ENCODE results near the gene TUT4.
A peak's percentile ranks its signal among the peaks of the same experiment; 100 is the strongest.

The TUT4 gene

GRCh38 chr1:52482326-52483004 lies 70.4 kb downstream of the TUT4 start:
- DNase-seq (ENCODE audit: insufficient read length) = no peak

GRCh38 chr1:52479076-52479475 lies 73.8 kb downstream of the TUT4 start:
- FAIRE-seq (no peak), DNase-seq (ENCODE audit: insufficient read length) (no peak)
- no peak for TF ChIP-seq POLR2A (IDR thresholded peaks at IDR 0.05; ENCODE audit: low read depth, low read length)
- TF ChIP-seq TAF1 (IDR thresholded peaks at IDR 0.05; ENCODE audit: borderline replicate concordance, low read depth, low read length) = no peak
- TF ChIP-seq POLR2AphosphoS5 (IDR thresholded peaks at IDR 0.05; ENCODE audit: low read depth, low read length) = no peak

More at GRCh38 chr1:52482326-52483004, 70.4 kb downstream of the TUT4 start:
- FAIRE-seq = peak; percentile 56
- TF ChIP-seq POLR2AphosphoS5 (IDR thresholded peaks at IDR 0.05; ENCODE audit: low read depth, low read length) = no peak
- TF ChIP-seq TAF1 (IDR thresholded peaks at IDR 0.05; ENCODE audit: borderline replicate concordance, low read depth, low read length) = no peak
- no peak for TF ChIP-seq POLR2A (IDR thresholded peaks at IDR 0.05; ENCODE audit: low read depth, low read length)

- no peak for FAIRE-seq
- no peak for DNase-seq (ENCODE audit: insufficient read length)
- TF ChIP-seq TAF1 (IDR thresholded peaks at IDR 0.05; ENCODE audit: borderline replicate concordance, low read depth, low read length) = no peak
- TF ChIP-seq POLR2AphosphoS5 (IDR thresholded peaks at IDR 0.05; ENCODE audit: low read depth, low read length) = no peak
- TF ChIP-seq POLR2A (IDR thresholded peaks at IDR 0.05; ENCODE audit: low read depth, low read length) = no peak
Measured at GRCh38 chr1:52477876-52478275, 75.0 kb downstream of the TUT4 start.

GRCh38 chr1:52476943-52477342 lies 75.9 kb downstream of the TUT4 start:
- DNase-seq (ENCODE audit: insufficient read length) = no peak
- TF ChIP-seq POLR2AphosphoS5 (IDR thresholded peaks at IDR 0.05; ENCODE audit: low read depth, low read length) (no peak), TAF1 (IDR thresholded peaks at IDR 0.05; ENCODE audit: borderline replicate concordance, low read depth, low read length) (no peak), POLR2A (IDR thresholded peaks at IDR 0.05; ENCODE audit: low read depth, low read length) (no peak)
- no peak for FAIRE-seq

DNA sequence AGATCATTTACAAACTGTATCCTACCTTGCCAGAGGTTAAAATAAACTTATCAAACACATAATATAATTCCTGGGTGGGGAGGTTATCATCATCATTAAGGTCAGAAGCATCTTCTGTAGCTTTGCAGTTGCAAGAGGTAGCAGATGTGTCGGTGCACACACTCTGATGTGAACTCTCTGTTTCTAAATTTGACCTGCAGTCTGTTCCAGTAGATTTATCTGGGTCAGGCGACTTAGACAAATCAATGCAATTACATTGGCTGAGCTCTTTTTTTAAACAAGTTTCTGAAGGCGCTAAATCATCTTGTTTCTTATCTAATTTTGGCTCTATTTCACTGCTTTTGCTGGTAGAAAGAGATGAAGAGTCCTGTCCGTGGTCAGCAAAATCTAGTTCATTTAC lies 78.1 kb downstream of the TUT4 start:
- no peak for FAIRE-seq
- no peak for TF ChIP-seq POLR2AphosphoS5 (IDR thresholded peaks at IDR 0.05; ENCODE audit: low read depth, low read length)
- no peak for TF ChIP-seq TAF1 (IDR thresholded peaks at IDR 0.05; ENCODE audit: borderline replicate concordance, low read depth, low read length)
- TF ChIP-seq POLR2A (IDR thresholded peaks at IDR 0.05; ENCODE audit: low read depth, low read length) = no peak
- DNase-seq (ENCODE audit: insufficient read length) = no peak

DNA sequence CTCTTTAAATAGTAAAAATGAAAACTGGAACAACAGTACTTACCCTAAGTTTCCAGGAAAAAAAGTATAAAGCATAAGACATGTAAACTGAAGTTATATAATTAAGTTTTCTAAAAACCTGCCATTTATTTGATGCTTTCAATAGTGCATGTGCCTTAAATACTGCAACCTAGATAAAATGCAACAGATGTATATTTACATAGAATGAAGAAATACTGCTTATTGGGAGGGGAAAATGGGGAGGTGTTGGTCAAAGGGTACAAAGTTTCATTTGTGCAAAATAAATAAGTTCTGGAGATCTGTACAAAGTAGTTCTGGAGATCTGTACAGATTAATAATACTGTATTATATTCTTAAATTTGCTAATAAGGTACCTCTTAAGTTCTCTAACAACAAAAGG lies 79.9 kb downstream of the TUT4 start:
- no peak for DNase-seq (ENCODE audit: insufficient read length)
- no peak for FAIRE-seq
- TF ChIP-seq POLR2AphosphoS5 (IDR thresholded peaks at IDR 0.05; ENCODE audit: low read depth, low read length) = no peak
- TF ChIP-seq TAF1 (IDR thresholded peaks at IDR 0.05; ENCODE audit: borderline replicate concordance, low read depth, low read length) = no peak
- TF ChIP-seq POLR2A (IDR thresholded peaks at IDR 0.05; ENCODE audit: low read depth, low read length) = no peak

DNA sequence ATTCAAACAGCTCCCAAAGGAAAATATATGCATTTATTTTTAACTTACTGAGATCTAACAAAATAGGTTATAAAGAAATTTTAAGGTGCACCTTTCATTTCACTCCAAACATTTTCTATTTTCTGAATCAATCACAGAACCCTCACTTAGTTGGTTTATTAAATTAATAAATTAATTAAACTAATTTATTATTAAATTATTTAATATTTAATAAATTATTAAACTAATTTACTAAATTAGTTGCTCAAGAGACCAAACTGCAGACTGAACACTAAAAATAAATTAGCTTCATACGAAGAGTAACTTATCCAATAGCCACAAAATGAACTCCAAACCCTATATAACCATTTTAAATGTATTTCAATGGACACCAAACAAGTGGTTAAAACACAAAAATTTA lies 80.5 kb downstream of the TUT4 start:
- FAIRE-seq (no peak), DNase-seq (ENCODE audit: insufficient read length) (no peak)
- TF ChIP-seq POLR2A (IDR thresholded peaks at IDR 0.05; ENCODE audit: low read depth, low read length) (no peak), POLR2AphosphoS5 (IDR thresholded peaks at IDR 0.05; ENCODE audit: low read depth, low read length) (no peak), TAF1 (IDR thresholded peaks at IDR 0.05; ENCODE audit: borderline replicate concordance, low read depth, low read length) (no peak)

- TF ChIP-seq TAF1 (IDR thresholded peaks at IDR 0.05; ENCODE audit: borderline replicate concordance, low read depth, low read length) (no peak), POLR2AphosphoS5 (IDR thresholded peaks at IDR 0.05; ENCODE audit: low read depth, low read length) (no peak), POLR2A (IDR thresholded peaks at IDR 0.05; ENCODE audit: low read depth, low read length) (no peak)
- DNase-seq (ENCODE audit: insufficient read length) (no peak), FAIRE-seq (no peak)
Measured at GRCh38 chr1:52469108-52469507, 83.8 kb downstream of the TUT4 start.

GRCh38 chr1:52463891-52464290 lies 89.0 kb downstream of the TUT4 start:
- TF ChIP-seq TAF1 (IDR thresholded peaks at IDR 0.05; ENCODE audit: borderline replicate concordance, low read depth, low read length) = no peak
- TF ChIP-seq POLR2A (IDR thresholded peaks at IDR 0.05; ENCODE audit: low read depth, low read length) = no peak
- no peak for TF ChIP-seq POLR2AphosphoS5 (IDR thresholded peaks at IDR 0.05; ENCODE audit: low read depth, low read length)
- no peak for FAIRE-seq
- DNase-seq (ENCODE audit: insufficient read length) = no peak

DNA sequence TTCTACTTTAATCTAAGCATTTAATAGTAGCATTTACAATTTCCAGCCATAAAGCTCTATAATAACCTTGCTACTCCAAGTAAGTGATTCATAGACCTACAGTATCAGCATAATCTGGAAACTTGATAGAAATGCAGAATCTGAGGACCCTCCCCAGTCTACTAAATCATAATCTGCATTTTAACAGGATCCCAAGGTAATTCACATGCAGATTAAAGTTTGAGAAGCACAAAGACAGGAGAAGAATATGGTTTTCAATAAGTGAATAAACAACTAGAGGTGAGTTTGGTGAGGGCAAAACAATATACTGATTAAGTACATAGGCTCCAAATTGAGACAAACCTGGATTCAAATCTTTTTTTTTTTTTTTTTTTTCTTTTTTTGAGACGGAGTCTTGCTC lies 91.1 kb downstream of the TUT4 start:
- DNase-seq (ENCODE audit: insufficient read length) (no peak), FAIRE-seq (no peak)
- TF ChIP-seq TAF1 (IDR thresholded peaks at IDR 0.05; ENCODE audit: borderline replicate concordance, low read depth, low read length) = no peak
- no peak for TF ChIP-seq POLR2AphosphoS5 (IDR thresholded peaks at IDR 0.05; ENCODE audit: low read depth, low read length)

DNA sequence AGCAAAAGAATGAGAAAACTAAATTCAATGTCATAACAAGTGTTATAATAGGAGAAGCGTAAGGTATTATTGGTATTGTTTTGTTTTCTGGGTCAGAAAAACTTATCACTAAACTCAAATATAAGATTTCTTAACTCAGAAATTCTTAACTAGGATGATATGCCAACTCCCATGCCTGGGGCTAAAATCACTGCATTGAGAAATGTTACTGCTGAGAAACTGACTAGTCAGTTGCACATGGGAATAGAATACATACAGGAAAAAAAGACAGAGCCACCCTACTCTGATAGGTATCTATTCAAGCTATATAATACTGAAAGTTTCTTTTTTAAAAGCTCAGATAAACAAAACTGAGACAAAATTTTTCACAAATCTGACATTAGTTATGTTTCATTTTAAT lies 92.2 kb downstream of the TUT4 start:
- no peak for DNase-seq (ENCODE audit: insufficient read length)
- no peak for FAIRE-seq
- TF ChIP-seq POLR2AphosphoS5 (IDR thresholded peaks at IDR 0.05; ENCODE audit: low read depth, low read length) = no peak
- no peak for TF ChIP-seq POLR2A (IDR thresholded peaks at IDR 0.05; ENCODE audit: low read depth, low read length)
- TF ChIP-seq TAF1 (IDR thresholded peaks at IDR 0.05; ENCODE audit: borderline replicate concordance, low read depth, low read length) = no peak

- TF ChIP-seq POLR2A (IDR thresholded peaks at IDR 0.05; ENCODE audit: low read depth, low read length) (no peak), POLR2AphosphoS5 (IDR thresholded peaks at IDR 0.05; ENCODE audit: low read depth, low read length) (no peak)
- no peak for DNase-seq (ENCODE audit: insufficient read length)
- FAIRE-seq = no peak
Measured at GRCh38 chr1:52455686-52456085, 97.2 kb downstream of the TUT4 start.

All from GM12892 (cell line).